RPMI8226 (cell line): ENCODE data around the gene PDIA5.

ENCODE experiments used
- DNase-seq: peaks from one replicate; pipeline ENCODE4 v3.0.0-alpha.2; 2015

The PDIA5 gene

GRCh38 chr3:123044981-123045763 is 21.7 kb upstream of the PDIA5 start:
- peak; percentile 68 for DNase-seq

- no peak for DNase-seq
These were observed 20.4 kb upstream of the PDIA5 start for GRCh38 chr3:123046262-123047061.

- DNase-seq, result no peak
These were observed 19.8 kb upstream of the PDIA5 start for GRCh38 chr3:123047062-123047319.

- no peak for DNase-seq
These were observed 18.2 kb upstream of the PDIA5 start for GRCh38 chr3:123048480-123049237.

GRCh38 chr3:123050666-123051065 is 16.2 kb upstream of the PDIA5 start:
- no peak for DNase-seq

- DNase-seq, result no peak
These were observed 13.7 kb upstream of the PDIA5 start for GRCh38 chr3:123053107-123053506.

GRCh38 chr3:123054109-123054778 is 12.6 kb upstream of the PDIA5 start:
- no peak for DNase-seq

- DNase-seq, result no peak
These were observed 11.9 kb upstream of the PDIA5 start for GRCh38 chr3:123054931-123055330.

- DNase-seq, result no peak
These were observed 11.5 kb upstream of the PDIA5 start for GRCh38 chr3:123055352-123055751.

GRCh38 chr3:123058505-123058904 is 8.3 kb upstream of the PDIA5 start:
- no peak for DNase-seq

- no peak for DNase-seq
These were observed 6.8 kb upstream of the PDIA5 start for GRCh38 chr3:123060054-123060453.

GRCh38 chr3:123061856-123062255 is 5.0 kb upstream of the PDIA5 start:
- DNase-seq, result no peak

- DNase-seq, result no peak
These were observed 3.8 kb upstream of the PDIA5 start for GRCh38 chr3:123063034-123063433.

- no peak for DNase-seq
These were observed 2.3 kb upstream of the PDIA5 start for GRCh38 chr3:123064506-123064905.

GRCh38 chr3:123064914-123065313 is 1.9 kb upstream of the PDIA5 start:
- DNase-seq, result no peak

GRCh38 chr3:123066599-123066895 is 278 bp upstream of the PDIA5 start:
- DNase-seq, result no peak

GRCh38 chr3:123067689-123068600 is 1.1 kb downstream of the PDIA5 start:
- DNase-seq, result no peak

- DNase-seq, result no peak
These were observed 2.0 kb downstream of the PDIA5 start for GRCh38 chr3:123068601-123069381.

GRCh38 chr3:123070510-123070909 is 3.7 kb downstream of the PDIA5 start:
- no peak for DNase-seq

- DNase-seq, result no peak
These were observed 4.3 kb downstream of the PDIA5 start for GRCh38 chr3:123071146-123071545.

GRCh38 chr3:123071581-123071980 is 4.8 kb downstream of the PDIA5 start:
- no peak for DNase-seq

- DNase-seq, result no peak
These were observed 5.3 kb downstream of the PDIA5 start for GRCh38 chr3:123072152-123072551.
